OCI-M2 (cell line): Measurements from ENCODE around the gene IL15.
"Not testable (repeated sequence)": the region's sequence is repeated elsewhere in the genome, so short reads cannot be mapped to it uniquely, and the experiment has no call there.

Experiments
- DNase-seq: peaks from one replicate; lab custom pipeline; 2025; ENCODE audit not compliant: unreplicated experiment; lab: John Stamatoyannopoulos, UW

IL15 gene

DNA sequence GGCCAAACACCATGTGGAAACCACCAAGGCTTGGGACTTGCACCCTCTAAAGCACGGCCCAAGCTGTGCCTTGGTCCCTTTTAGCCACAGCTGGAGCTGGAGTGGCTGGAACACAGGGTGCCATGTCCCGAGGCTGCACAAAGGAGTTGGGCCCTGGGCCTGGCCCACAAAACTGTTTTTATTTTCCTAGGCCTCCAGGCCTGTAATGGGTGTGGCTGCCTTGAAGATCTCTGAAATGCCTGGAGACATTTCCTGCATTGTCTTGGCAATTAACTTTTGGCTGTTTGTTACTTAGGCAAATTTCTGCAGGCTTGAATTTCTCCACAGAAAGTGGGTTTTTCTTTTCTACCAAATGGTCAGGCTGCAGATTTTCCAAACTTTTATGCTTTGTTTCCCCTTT is 55.7 kb downstream of the IL15 start:
- DNase-seq, result no peak

DNA sequence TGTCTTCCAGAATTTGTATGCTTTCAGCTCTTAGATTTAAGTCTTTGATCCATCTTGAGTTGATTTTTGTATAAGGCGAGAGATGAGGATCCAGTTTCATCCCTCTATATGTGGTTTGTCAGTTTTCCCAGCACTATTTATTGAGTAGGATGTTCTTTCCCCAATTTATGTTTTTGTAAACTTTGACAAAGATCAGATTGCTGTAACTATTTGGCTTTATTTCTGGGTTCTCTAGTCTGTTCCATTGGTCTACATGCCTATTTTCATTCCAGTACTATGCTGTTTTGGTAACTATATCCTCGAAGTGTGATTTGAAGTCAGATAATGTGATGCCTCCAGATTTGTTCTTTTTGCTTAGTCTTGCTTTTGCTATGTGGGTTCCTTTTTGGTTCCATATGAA is 60.7 kb downstream of the IL15 start:
- DNase-seq, result no peak

DNA sequence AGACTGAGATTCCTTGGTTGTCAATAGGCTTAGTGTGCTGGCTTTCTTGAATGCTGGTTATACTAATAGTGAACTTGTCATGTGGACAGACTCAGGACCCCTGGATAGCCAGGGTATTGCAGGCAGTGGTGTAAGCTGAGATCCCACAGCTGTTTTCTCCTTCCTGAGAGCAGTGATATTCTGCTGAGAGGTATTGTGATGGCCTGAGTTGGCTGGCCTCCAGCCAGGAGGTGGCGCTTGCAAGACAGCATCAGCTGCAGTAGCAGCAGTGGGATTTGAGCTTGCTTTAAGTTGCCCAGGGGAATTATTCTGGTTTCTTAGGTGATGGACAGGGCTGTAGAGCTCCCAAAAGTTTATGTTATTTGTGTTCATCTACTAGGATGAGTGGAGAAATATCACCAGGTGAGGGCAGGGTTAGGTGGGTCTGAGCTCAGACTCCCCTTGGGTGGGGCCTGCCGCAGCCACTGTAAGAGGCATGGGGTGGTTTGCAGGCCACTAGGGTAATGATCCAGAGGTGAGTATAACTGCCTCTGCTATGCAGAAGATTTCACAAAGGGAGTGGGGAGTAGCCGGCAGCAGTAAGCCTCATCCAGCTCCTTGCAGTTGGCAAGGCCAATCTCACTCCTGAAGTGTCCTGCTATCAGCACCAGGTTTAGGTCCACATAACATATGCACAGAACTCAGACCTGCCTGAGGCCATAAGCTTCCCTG is 66.2 kb downstream of the IL15 start:
- no peak for DNase-seq

- DNase-seq, result no peak
These were observed 67.1 kb downstream of the IL15 start for GRCh38 chr4:141703497-141703896.

GRCh38 chr4:141705048-141705746 is 68.8 kb downstream of the IL15 start:
- DNase-seq, result no peak

GRCh38 chr4:141705747-141706377 is 69.5 kb downstream of the IL15 start:
- DNase-seq, result no peak

DNA sequence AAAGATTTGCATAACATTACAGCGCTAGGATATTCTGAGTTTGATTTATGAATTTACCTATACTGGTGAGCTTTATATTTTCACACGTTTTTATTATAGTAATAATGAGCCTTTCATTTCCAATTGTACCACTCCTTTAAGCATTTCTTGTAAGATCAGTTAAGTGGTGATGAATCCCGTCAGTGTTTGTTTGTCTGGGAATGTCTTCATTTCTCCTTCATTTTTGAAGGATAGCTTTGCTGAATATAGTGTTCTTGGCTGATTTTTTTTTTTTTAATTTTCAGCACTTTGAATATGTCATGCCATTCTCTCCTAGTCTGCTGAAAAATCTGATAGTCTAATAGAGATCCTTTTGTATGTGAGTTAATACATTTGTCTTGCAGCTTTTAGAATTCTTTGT is 70.1 kb downstream of the IL15 start:
- no peak for DNase-seq

- DNase-seq, result no peak
These were observed 74.8 kb downstream of the IL15 start for GRCh38 chr4:141711211-141711610.

DNA sequence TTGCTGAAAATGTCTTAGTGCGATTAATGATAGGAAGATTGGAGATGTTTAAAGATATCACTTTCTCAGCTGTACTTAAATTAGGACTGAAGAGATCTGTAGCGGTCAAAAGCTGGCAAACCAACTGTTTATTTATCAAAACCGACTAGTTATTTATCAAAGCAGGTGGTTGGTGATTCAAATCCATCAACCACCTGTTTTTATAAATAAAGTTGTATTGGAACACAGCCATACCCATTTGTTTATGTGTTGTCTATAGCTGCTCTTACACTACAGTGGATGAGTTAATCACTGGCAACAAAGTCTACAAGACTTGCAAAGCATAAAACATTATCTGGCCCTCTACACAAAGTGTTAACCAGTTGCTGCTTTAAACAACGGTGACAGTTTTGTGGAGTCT is 76.8 kb downstream of the IL15 start:
- no peak for DNase-seq

- DNase-seq, result no peak
These were observed 77.5 kb downstream of the IL15 start for GRCh38 chr4:141713771-141714445.

GRCh38 chr4:141719585-141719984 is 83.2 kb downstream of the IL15 start:
- no peak for DNase-seq

DNA sequence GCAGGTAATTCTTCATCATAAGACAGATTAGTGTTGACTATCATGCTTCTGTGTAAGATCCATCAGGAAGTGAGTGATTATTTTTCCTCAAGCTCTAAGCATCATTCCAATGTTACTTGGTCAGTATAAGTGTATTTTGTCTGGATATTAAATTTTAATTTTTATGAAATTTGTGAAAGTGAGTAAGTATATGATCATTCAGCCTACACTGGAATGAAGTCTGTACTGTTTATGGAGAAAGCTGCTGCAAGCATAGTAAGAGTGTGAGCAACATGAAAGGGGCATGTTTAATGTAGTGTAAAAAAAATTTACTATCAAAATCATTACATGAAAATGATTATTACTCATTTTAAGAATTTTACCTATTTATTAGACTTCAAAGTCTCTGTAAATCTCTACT is 84.8 kb downstream of the IL15 start:
- no peak for DNase-seq

DNA sequence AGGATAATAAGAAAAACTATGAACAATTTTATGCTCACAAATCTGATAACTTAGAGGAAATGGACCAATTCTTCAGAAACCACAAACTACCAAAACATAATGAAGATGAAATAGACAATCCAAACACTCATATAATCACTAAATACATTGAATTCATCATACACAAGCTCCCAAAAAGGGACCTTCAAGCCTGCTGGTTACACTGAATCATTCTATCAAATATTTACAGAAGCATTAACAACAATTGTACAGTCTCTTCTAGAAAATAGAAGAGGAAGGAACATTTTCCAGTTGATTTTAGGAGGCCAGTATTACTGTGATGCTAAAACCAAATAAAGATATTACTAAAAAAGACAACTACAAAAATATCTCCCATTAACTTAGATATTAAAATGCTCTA is 88.3 kb downstream of the IL15 start:
- no peak for DNase-seq

- DNase-seq, result no peak
These were observed 91.0 kb downstream of the IL15 start for GRCh38 chr4:141727420-141727819.

DNA sequence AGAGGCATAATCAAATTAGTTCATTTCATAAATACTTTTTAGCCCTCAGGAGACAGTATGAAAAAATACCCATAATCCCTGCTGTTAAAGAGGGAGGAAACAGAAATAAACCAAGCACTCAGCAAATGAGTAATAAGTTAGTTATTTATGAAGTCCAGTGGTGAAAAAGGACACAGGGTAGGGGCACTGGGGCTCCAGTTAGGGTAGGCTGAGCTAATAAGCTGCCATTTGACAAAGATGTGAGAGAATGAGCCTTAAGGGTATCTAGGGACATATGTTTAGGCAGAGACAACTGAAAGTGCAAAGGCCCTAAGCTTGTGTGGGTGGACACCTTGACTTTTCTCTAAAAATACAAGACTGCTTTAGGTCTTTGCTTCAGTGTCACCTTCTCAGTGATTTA is 94.4 kb downstream of the IL15 start:
- DNase-seq, result no peak

DNA sequence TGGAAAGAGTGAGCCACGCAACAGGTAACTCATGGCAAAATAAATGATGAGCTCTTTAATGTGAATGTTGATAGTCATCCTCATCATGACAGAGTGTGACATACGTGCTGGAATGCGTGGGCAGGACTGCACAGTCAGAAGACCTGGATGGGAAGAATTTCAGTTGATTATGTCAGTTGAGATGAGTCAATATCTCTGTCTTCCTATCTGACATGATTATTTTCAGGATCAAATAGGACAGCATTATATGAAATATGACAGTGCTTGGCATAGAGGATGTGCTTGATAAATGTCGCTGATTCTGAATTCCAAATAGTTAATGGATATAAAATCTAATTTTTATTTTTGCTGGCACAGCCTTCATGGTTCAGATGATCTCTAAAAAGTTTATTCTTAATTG is 95.1 kb downstream of the IL15 start:
- no peak for DNase-seq

DNA sequence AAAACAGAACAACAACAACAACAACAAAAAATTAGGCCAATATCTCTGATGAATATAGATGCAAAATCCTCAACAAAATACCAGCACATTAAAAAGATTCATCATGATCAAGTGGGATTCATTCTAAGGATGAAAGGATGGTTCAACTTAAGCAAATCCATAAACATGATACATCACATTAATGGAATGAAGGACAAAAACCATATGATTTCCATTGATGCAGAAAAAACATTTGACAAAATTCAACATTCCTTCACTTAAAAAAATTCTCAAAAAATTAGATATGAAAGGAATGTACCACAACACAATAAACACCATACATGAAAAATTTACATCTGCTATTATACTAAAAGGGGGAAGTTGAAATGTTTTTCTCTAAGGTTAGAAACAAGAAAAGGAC is 103.3 kb downstream of the IL15 start:
- DNase-seq, result no peak

GRCh38 chr4:141746026-141746425 is 109.6 kb downstream of the IL15 start:
- no peak for DNase-seq

- DNase-seq, result not testable (repeated sequence)
These were observed 115.4 kb downstream of the IL15 start for GRCh38 chr4:141751806-141752205.

DNA sequence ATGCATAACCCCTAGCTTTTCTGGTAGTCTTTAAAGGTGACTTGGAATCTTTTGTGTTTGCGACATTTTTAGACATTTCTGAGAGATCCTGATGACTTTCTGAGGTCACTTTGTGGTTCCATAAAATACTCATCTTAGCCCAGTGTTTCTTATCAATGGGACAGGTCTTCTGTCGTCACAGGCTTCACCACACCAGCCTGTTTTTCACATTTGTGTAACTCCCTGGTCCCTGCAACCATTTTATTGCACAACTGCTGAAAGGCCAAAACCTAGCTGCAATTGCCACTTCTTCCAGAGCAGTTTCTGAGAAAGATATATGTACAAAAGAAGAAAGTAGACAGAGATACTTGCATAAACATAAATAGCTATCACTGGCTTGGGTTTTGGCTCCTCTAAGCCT is 120.9 kb downstream of the IL15 start:
- no peak for DNase-seq

GRCh38 chr4:141759796-141760425 is 123.5 kb downstream of the IL15 start:
- DNase-seq, result no peak
